HEK293 (cell line): ENCODE results near the gene NT5DC3.

ENCODE experiments used
- CTCF ChIA-PET: fragments of 350-600 bp; formaldehyde crosslinking; extraction: SDS; loops from one replicate; lab custom pipeline; 2021; ENCODE audit warnings: antibody characterized with exemption; lab: Yijun Ruan, JAX
- POLR2A ChIA-PET: fragments of 300-600 bp; formaldehyde crosslinking; extraction: SDS; loops from one replicate; lab custom pipeline; 2020; ENCODE audit warnings: antibody characterized with exemption, inconsistent platforms; lab: Yijun Ruan, JAX
- H3K27ac ChIP-seq: fragments of 200-500 bp; sonication (Bioruptor generic); 2 replicates; pipeline ENCODE4 v1.5.1; 2014; ENCODE audit warnings: low read depth, low read length, control low read depth, inconsistent platforms; ENCODE audit errors: extremely low read depth
- H3K36me3 ChIP-seq, 2 experiments: fragments of 200-500 bp in 1 of 2; sonication (Bioruptor generic) in 1 of 2; 1 replicate in 1 of 2; 2 replicates in 1 of 2; pipeline ENCODE4 v1.5.1; 2014 to 2017; ENCODE audit warnings: inconsistent platforms in 2 of 2, low read length in 2 of 2; ENCODE audit not compliant: control insufficient read depth in 2 of 2, insufficient read depth in 1 of 2
- H3K4me1 ChIP-seq: fragments of 200-500 bp; sonication (Bioruptor generic); 2 replicates; pipeline ENCODE4 v1.5.1; 2014; ENCODE audit warnings: mild to moderate bottlenecking, low read length, inconsistent platforms; ENCODE audit not compliant: control insufficient read depth, insufficient read depth
- H3K4me3 ChIP-seq: 2 replicates; pipeline ENCODE4 v1.5.1; 2011; ENCODE audit warnings: low read depth, mild to moderate bottlenecking, control low read depth, low read length, moderate library complexity
- H3K9me3 ChIP-seq: fragments of 200-500 bp; sonication (Bioruptor generic); 2 replicates; pipeline ENCODE4 v1.5.1; 2014; ENCODE audit warnings: low read depth, low read length, inconsistent platforms; ENCODE audit not compliant: control insufficient read depth, insufficient read depth
- MZF1 ChIP-seq: fragments of 450-650 bp; formaldehyde crosslinking; IDR thresholded peaks from 2 replicates; pipeline ENCODE4 v1.5.1; 2017; ENCODE audit warnings: missing biosample characterization, missing genetic modification characterization, borderline replicate concordance
- SCRT1 ChIP-seq: fragments of 450-650 bp; formaldehyde crosslinking; IDR thresholded peaks from 2 replicates; pipeline ENCODE4 v1.5.1; 2016; ENCODE audit warnings: missing biosample characterization, missing genetic modification characterization, borderline replicate concordance
- ZBTB7A ChIP-seq: fragments of 450-650 bp; formaldehyde crosslinking; IDR thresholded peaks from 2 replicates; pipeline ENCODE4 v1.5.1; 2016; ENCODE audit warnings: low read depth, missing biosample characterization, missing genetic modification characterization
- ZNF202 ChIP-seq: fragments of 450-650 bp; formaldehyde crosslinking; IDR thresholded peaks from 2 replicates; pipeline ENCODE4 v1.5.1; 2016; ENCODE audit warnings: missing biosample characterization, missing genetic modification characterization, borderline replicate concordance
- ZNF239 ChIP-seq: fragments of 450-650 bp; formaldehyde crosslinking; IDR thresholded peaks from 2 replicates; pipeline ENCODE4 v1.5.1; 2016; ENCODE audit warnings: missing biosample characterization, missing genetic modification characterization
- ZNF311 ChIP-seq: fragments of 450-650 bp; formaldehyde crosslinking; IDR thresholded peaks from 2 replicates; pipeline ENCODE4 v1.5.1; 2017; ENCODE audit warnings: missing biosample characterization, missing genetic modification characterization, borderline replicate concordance
- ZNF350 ChIP-seq: fragments of 450-650 bp; formaldehyde crosslinking; IDR thresholded peaks from 2 replicates; pipeline ENCODE4 v1.5.0; 2017; ENCODE audit warnings: missing biosample characterization, mild to moderate bottlenecking, missing genetic modification characterization
- ZNF366 ChIP-seq: fragments of 450-650 bp; formaldehyde crosslinking; conservative IDR thresholded peaks from 2 replicates; pipeline ENCODE4 v1.5.1; 2016; ENCODE audit warnings: missing biosample characterization, missing genetic modification characterization
- TF ChIP-seq, protein P1 (sequence below): fragments of 450-650 bp; formaldehyde crosslinking; IDR thresholded peaks from 2 replicates; pipeline ENCODE4 v1.5.1; 2016; ENCODE audit warnings: missing biosample characterization, missing genetic modification characterization
- TF ChIP-seq, protein P2 (sequence below): fragments of 450-650 bp; formaldehyde crosslinking; IDR thresholded peaks from 2 replicates; pipeline ENCODE4 v1.5.1; 2017; ENCODE audit warnings: missing biosample characterization, missing genetic modification characterization
- TF ChIP-seq, protein P3 (sequence below): fragments of 450-650 bp; formaldehyde crosslinking; IDR thresholded peaks from 2 replicates; pipeline ENCODE4 v1.5.1; 2016; ENCODE audit warnings: missing biosample characterization, missing genetic modification characterization, low read depth
- TF ChIP-seq, protein P4 (sequence below): fragments of 450-650 bp; formaldehyde crosslinking; IDR thresholded peaks from 2 replicates; pipeline ENCODE4 v1.5.1; 2017; ENCODE audit warnings: missing biosample characterization, missing genetic modification characterization

NT5DC3 gene

DNA sequence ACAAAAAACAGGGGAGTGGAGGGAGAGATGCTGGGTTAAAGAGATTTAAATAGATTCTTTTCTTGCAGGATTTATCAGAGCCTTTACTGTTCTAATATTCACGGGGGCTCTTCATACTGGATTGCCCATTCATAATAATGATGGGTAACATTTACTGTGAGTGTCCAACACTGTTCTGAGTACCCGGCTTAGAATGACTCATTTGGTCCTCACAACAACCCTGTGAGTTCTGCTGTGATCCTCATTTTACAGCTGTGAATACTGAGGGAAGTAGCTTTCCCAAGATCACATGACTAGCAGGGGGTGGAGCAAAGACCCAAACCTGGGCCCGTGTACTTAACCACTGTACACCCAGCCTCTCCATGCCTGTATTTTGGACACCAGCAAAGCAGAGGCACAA lies 113.4 kb downstream of the NT5DC3 start (continued):
- TF ChIP-seq, protein P1, sequence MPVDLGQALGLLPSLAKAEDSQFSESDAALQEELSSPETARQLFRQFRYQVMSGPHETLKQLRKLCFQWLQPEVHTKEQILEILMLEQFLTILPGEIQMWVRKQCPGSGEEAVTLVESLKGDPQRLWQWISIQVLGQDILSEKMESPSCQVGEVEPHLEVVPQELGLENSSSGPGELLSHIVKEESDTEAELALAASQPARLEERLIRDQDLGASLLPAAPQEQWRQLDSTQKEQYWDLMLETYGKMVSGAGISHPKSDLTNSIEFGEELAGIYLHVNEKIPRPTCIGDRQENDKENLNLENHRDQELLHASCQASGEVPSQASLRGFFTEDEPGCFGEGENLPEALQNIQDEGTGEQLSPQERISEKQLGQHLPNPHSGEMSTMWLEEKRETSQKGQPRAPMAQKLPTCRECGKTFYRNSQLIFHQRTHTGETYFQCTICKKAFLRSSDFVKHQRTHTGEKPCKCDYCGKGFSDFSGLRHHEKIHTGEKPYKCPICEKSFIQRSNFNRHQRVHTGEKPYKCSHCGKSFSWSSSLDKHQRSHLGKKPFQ (tag by site-specific recombination): no peak
- no peak for TF ChIP-seq ZNF350
- TF ChIP-seq, protein P2, sequence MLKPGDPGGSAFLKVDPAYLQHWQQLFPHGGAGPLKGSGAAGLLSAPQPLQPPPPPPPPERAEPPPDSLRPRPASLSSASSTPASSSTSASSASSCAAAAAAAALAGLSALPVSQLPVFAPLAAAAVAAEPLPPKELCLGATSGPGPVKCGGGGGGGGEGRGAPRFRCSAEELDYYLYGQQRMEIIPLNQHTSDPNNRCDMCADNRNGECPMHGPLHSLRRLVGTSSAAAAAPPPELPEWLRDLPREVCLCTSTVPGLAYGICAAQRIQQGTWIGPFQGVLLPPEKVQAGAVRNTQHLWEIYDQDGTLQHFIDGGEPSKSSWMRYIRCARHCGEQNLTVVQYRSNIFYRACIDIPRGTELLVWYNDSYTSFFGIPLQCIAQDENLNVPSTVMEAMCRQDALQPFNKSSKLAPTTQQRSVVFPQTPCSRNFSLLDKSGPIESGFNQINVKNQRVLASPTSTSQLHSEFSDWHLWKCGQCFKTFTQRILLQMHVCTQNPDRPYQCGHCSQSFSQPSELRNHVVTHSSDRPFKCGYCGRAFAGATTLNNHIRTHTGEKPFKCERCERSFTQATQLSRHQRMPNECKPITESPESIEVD (tag by site-specific recombination): no peak
- no peak for TF ChIP-seq SCRT1
- TF ChIP-seq ZBTB7A (tag by site-specific recombination): no peak
- TF ChIP-seq, all 188 proteins: peak for 0

DNA sequence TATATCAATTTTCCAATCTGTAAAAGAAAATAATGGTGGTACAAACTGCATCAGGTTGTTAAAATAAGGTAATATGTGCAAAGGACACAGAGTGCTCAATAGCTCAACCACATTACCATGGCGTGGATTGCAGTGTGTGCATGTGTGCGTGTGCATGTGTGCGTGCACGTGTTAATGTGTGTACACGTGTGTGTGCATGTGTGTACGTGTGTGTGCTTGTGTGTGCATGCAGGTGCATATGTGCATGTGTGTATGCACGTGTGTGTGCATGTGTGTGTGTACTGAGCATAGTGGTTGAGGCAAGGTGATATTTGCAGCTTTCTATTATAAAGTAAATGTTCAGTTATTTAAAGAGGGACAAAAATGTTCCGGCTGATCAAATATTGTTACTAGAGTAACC lies 115.6 kb downstream of the NT5DC3 start:
- H3K4me1 ChIP-seq: no peaks in the 10 kb centered on the region
- no peaks in the 10 kb centered on the region for H3K9me3 ChIP-seq
- ChIA-PET CTCF (no interaction called here), POLR2A (no interaction called here)
- no peak overlapping the region for H3K4me3 ChIP-seq
- TF ChIP-seq ZNF366 (tag by site-specific recombination): no peak
- TF ChIP-seq, protein P3, sequence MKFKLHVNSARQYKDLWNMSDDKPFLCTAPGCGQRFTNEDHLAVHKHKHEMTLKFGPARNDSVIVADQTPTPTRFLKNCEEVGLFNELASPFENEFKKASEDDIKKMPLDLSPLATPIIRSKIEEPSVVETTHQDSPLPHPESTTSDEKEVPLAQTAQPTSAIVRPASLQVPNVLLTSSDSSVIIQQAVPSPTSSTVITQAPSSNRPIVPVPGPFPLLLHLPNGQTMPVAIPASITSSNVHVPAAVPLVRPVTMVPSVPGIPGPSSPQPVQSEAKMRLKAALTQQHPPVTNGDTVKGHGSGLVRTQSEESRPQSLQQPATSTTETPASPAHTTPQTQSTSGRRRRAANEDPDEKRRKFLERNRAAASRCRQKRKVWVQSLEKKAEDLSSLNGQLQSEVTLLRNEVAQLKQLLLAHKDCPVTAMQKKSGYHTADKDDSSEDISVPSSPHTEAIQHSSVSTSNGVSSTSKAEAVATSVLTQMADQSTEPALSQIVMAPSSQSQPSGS (tag by site-specific recombination): no peak
- no peak for TF ChIP-seq ZNF239 (tag by site-specific recombination)
- TF ChIP-seq, protein P4, sequence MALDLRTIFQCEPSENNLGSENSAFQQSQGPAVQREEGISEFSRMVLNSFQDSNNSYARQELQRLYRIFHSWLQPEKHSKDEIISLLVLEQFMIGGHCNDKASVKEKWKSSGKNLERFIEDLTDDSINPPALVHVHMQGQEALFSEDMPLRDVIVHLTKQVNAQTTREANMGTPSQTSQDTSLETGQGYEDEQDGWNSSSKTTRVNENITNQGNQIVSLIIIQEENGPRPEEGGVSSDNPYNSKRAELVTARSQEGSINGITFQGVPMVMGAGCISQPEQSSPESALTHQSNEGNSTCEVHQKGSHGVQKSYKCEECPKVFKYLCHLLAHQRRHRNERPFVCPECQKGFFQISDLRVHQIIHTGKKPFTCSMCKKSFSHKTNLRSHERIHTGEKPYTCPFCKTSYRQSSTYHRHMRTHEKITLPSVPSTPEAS: peak; percentile 58
- TF ChIP-seq ZNF202 (tag by site-specific recombination): no peak
- TF ChIP-seq ZNF311: no peak
- TF ChIP-seq MZF1: no peak
- no peaks in the 10 kb centered on the region for H3K36me3 ChIP-seq
- H3K27ac ChIP-seq: no peak overlapping the region
